Calu3 (cell line): ENCODE data around the gene HLCS. TPM values are rescaled to one million over a fixed set of nuclear protein-coding genes. Genes with fewer than 3 reads are reported as not detected.
"Not testable (repeated sequence)": the region's sequence is repeated elsewhere in the genome, so short reads cannot be mapped to it uniquely, and the experiment has no call there.

Experiments used
- BruUV-seq: library from RNA; stranded (reverse); fragments of 400-500 nt; replicated peaks from 2 replicates; lab custom pipeline; 2021; lab: Mats Ljungman, UMichigan
- CTCF ChIA-PET: fragments of 300-600 bp; sonication (Branson Sonifier 250); formaldehyde crosslinking; loops from one replicate; lab custom pipeline; 2022; ENCODE audit warnings: antibody characterized with exemption; lab: Charles Lee
- DNase-seq: peaks from one replicate; pipeline ENCODE4 v3.0.0; 2022
- H3K27ac Mint-ChIP-seq: one replicate; pipeline ENCODE4 v1.8.0; 2022; ENCODE audit warnings: mixed read lengths; ENCODE audit not compliant: unreplicated experiment
- H3K27me3 Mint-ChIP-seq: one replicate; pipeline ENCODE4 v1.8.0; 2022; ENCODE audit warnings: mixed read lengths; ENCODE audit not compliant: unreplicated experiment
- H3K36me3 Mint-ChIP-seq: one replicate; pipeline ENCODE4 v1.8.0; 2022; ENCODE audit warnings: mild to moderate bottlenecking, moderate library complexity, mixed read lengths; ENCODE audit not compliant: insufficient read depth, unreplicated experiment
- H3K4me1 Mint-ChIP-seq: one replicate; pipeline ENCODE4 v1.8.0; 2022; ENCODE audit warnings: mild to moderate bottlenecking, low read depth, mixed read lengths; ENCODE audit not compliant: unreplicated experiment
- H3K4me3 Mint-ChIP-seq: one replicate; pipeline ENCODE4 v1.8.0; 2022; ENCODE audit warnings: mild to moderate bottlenecking, low read depth, moderate library complexity, mixed read lengths; ENCODE audit not compliant: unreplicated experiment
- H3K9me3 Mint-ChIP-seq: one replicate; pipeline ENCODE4 v1.8.0; 2022; ENCODE audit warnings: low read depth, mixed read lengths; ENCODE audit not compliant: unreplicated experiment
- intact Hi-C: fragments of 100-400 bp; cut with micrococcal nuclease; formaldehyde crosslinking; loops from one replicate; pipeline ENCODE4 v1.10.0; 2022; ENCODE audit not compliant: unreplicated experiment
- total RNA-seq: library from RNA; stranded (reverse); gene quantifications from 2 replicates; pipeline ENCODE4 v1.2.3, GENCODE V29; 2022
- TF ChIP-seq, protein P1 (sequence below): fragments of 200-600 bp; IDR thresholded peaks from one replicate; pipeline ENCODE4 v1.8.0; 2022; ENCODE audit warnings: antibody characterized with exemption; ENCODE audit not compliant: unreplicated experiment

HLCS gene
- total RNA-seq, 1 experiment from 2014 or later: 18.4 TPM

- intact Hi-C loops: no loop called here
- peak overlapping the region; percentile 81 for H3K4me3 Mint-ChIP-seq
- no peaks in the 10 kb centered on the region for H3K27me3 Mint-ChIP-seq
- TF ChIP-seq, protein P1, sequence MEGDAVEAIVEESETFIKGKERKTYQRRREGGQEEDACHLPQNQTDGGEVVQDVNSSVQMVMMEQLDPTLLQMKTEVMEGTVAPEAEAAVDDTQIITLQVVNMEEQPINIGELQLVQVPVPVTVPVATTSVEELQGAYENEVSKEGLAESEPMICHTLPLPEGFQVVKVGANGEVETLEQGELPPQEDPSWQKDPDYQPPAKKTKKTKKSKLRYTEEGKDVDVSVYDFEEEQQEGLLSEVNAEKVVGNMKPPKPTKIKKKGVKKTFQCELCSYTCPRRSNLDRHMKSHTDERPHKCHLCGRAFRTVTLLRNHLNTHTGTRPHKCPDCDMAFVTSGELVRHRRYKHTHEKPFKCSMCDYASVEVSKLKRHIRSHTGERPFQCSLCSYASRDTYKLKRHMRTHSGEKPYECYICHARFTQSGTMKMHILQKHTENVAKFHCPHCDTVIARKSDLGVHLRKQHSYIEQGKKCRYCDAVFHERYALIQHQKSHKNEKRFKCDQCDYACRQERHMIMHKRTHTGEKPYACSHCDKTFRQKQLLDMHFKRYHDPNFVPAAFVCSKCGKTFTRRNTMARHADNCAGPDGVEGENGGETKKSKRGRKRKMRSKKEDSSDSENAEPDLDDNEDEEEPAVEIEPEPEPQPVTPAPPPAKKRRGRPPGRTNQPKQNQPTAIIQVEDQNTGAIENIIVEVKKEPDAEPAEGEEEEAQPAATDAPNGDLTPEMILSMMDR: no peak
- peaks cover 12% of the 10 kb centered on the region for H3K36me3 Mint-ChIP-seq
- no TSS peak for BruUV-seq
- H3K27ac Mint-ChIP-seq: peak overlapping the region; percentile 87
- DNase-seq: no peak
- H3K9me3 Mint-ChIP-seq: no peaks in the 10 kb centered on the region
- CTCF ChIA-PET: interaction anchor here (1.4 kb wide), 1 partner anchor 14 kb away, joined by 6 read pairs; no protein-coding TSS in a partner anchor
- peaks cover 9% of the 10 kb centered on the region for H3K4me1 Mint-ChIP-seq
These were observed 24.2 kb upstream of the HLCS start for GRCh38 chr21:36990508-36991205.

DNA sequence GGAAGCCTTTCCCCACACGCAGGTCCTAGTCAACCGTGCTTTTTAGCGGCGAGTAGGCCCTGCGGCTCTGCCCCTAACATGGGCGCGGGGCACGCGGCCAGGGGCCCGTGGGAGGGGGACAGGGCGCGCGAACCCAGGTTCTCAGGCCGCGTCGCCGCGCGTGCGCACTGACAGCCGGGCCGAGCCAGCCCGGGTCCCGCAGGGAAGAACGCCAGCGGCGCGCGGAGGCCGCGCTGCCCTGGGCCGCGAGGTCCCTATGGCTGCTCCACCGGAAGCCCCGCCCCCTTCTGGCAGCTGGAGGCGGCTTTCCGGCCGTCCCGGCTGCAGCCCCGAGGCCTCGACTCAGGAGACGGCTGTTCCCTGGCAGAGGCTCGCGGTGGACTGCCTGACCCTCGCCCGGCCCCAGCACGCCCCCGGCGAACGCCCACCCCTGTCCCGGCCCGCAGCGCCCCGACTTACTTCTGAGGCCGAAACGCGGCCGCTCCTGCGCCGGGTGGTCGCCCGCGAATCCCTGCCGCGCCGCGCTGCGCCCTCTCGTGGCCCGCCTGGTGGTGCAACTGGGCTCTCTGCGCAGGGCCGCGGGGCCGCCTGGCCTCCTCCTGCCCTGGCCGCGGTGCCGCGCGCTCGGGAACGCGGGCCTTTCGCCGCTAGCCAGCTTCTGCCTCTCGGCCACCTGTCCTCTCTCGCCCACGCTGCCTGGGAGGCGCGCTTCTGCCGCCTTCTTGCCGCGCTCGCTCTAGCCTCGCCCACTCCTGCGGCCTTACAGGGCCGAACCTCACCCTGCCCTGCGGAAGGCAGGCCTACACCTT, 23.4 kb upstream of the HLCS start:
- H3K27me3 Mint-ChIP-seq: no peaks in the 10 kb centered on the region
- H3K27ac Mint-ChIP-seq: peak overlapping the region; percentile 87
- peak; percentile 93 for DNase-seq
- TF ChIP-seq, protein P1: peak; percentile 45
- no peaks in the 10 kb centered on the region for H3K9me3 Mint-ChIP-seq
- peaks cover 12% of the 10 kb centered on the region for H3K36me3 Mint-ChIP-seq
- H3K4me1 Mint-ChIP-seq: peaks cover 9% of the 10 kb centered on the region
- peak overlapping the region; percentile 81 for H3K4me3 Mint-ChIP-seq
- intact Hi-C loops: no loop called here
- no TSS peak for BruUV-seq
- CTCF ChIA-PET: interaction anchor here (0.6 to 1.4 kb wide), 4 partner anchors 13 to 82 kb away, joined by 3 to 6 read pairs (median 3); partner anchors contain the start of gene HLCS

GRCh38 chr21:36989199-36989698, 22.8 kb upstream of the HLCS start:
- H3K9me3 Mint-ChIP-seq, H3K27me3 Mint-ChIP-seq, DNase-seq, intact Hi-C loops, H3K4me1 Mint-ChIP-seq, BruUV-seq: not testable (repeated sequence)
- H3K27ac Mint-ChIP-seq: peak overlapping the region; percentile 39
- CTCF ChIA-PET: interaction anchor here (0.6 to 1.4 kb wide), 4 partner anchors 12 to 83 kb away, joined by 3 to 6 read pairs (median 3); partner anchors contain the start of gene HLCS
- peak overlapping the region; percentile 81 for H3K4me3 Mint-ChIP-seq
- peaks cover 12% of the 10 kb centered on the region for H3K36me3 Mint-ChIP-seq

DNA sequence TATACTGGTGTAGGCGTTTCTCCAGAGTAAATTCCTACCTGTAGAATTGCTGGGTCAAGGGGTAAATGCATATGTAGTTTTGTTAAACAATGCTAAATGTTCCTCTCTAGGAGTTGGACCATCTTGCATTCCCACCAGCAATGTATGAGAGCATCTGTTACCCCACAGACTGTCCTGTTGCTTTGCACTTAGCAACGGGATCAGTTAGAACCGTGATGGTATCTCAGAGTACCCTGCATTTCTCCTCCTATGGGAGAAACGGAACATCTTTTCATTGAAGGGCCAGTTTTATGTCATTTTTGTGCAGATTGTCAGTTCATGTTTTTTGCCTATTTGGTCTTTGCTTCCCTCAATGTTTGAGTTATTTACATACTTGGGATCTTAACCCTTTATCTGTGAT, 22.1 kb upstream of the HLCS start:
- H3K27me3 Mint-ChIP-seq: no peaks in the 10 kb centered on the region
- intact Hi-C loops: no loop called here
- DNase-seq: no peak
- no peak overlapping the region for H3K27ac Mint-ChIP-seq
- H3K36me3 Mint-ChIP-seq: peaks cover 12% of the 10 kb centered on the region
- CTCF ChIA-PET: no interaction called here
- no peak overlapping the region for H3K4me3 Mint-ChIP-seq
- TF ChIP-seq, protein P1: no peak
- H3K9me3 Mint-ChIP-seq: no peaks in the 10 kb centered on the region
- TSS peak; percentile 57 for BruUV-seq
- H3K4me1 Mint-ChIP-seq: peaks cover 9% of the 10 kb centered on the region
